SK-N-SH (cell line): Measurements from ENCODE around the gene AOAH. TPM values are rescaled to one million over a fixed set of nuclear protein-coding genes. Genes with fewer than 3 reads are reported as not detected.

Experiments
- CTCF ChIA-PET: fragments of 300-600, 350-600 bp; formaldehyde crosslinking; extraction: SDS; loops from one replicate; lab custom pipeline; 2021; lab: Yijun Ruan, JAX
- POLR2A ChIA-PET: fragments of 350-600 bp; sonication (Branson Sonifier 250); formaldehyde crosslinking; extraction: SDS; loops from one replicate; lab custom pipeline; 2020; ENCODE audit warnings: antibody characterized with exemption, inconsistent platforms; lab: Yijun Ruan, JAX
- DNase-seq: peaks from one replicate; pipeline ENCODE4 v3.0.0; 2012
- H2AFZ ChIP-seq: fragments of 200-600 bp; sonication (generic); 2 replicates; pipeline ENCODE4 v1.8.1; 2016; ENCODE audit warnings: antibody characterized with exemption, mild to moderate bottlenecking, low read depth
- H3F3A ChIP-seq: fragments of 200-600 bp; sonication (generic); replicated peaks from 2 replicates; pipeline ENCODE3; 2016; ENCODE audit warnings: antibody characterized with exemption, mild to moderate bottlenecking; ENCODE audit not compliant: insufficient read depth
- H3K27ac ChIP-seq, 2 experiments: fragments of 200-500 bp in 1 of 2; fragments of 200-600 bp in 1 of 2; sonication (Bioruptor generic) in 1 of 2; sonication (generic), shearing (Covaris generic) in 1 of 2; 2 replicates each; pipeline versions ENCODE4 v1.5.1 to v1.6.1; 2014 to 2016; ENCODE audit warnings: low read depth in 2 of 2, inconsistent platforms in 1 of 2, low read length in 1 of 2, mild to moderate bottlenecking in 1 of 2, mixed read lengths in 1 of 2
- H3K27me3 ChIP-seq: fragments of 200-600 bp; sonication (generic), shearing (Covaris generic); 2 replicates; pipeline ENCODE4 v1.6.1; 2016; ENCODE audit warnings: mixed run types; ENCODE audit not compliant: insufficient read depth
- H3K36me3 ChIP-seq, 2 experiments: fragments of 200-500 bp in 1 of 2; fragments of 200-600 bp in 1 of 2; sonication (Bioruptor generic) in 1 of 2; sonication (generic) in 1 of 2; replicated peaks in 1 of 2; 2 replicates each; pipeline versions ENCODE3 to v1.5.1; 2014 to 2016; ENCODE audit warnings: low read length in 1 of 2, mild to moderate bottlenecking in 1 of 2; ENCODE audit not compliant: insufficient read depth in 2 of 2, control insufficient read depth in 1 of 2
- H3K4me1 ChIP-seq, 2 experiments: fragments of 200-500 bp in 1 of 2; fragments of 200-600 bp in 1 of 2; sonication (Bioruptor generic) in 1 of 2; sonication (generic), shearing (Covaris generic) in 1 of 2; 2 replicates each; pipeline versions ENCODE4 v1.5.1 to v1.6.1; 2014 to 2016; ENCODE audit warnings: low read depth in 1 of 2, low read length in 1 of 2, mixed run types in 1 of 2; ENCODE audit not compliant: insufficient read depth in 2 of 2, control insufficient read depth in 1 of 2
- H3K4me2 ChIP-seq: fragments of 200-600 bp; sonication (generic), shearing (Covaris generic); 2 replicates; pipeline ENCODE4 v1.6.1; 2017; ENCODE audit warnings: mixed run types
- H3K4me3 ChIP-seq, 2 experiments: fragments of 200-500 bp in 1 of 2; fragments of 200-600 bp in 1 of 2; sonication (Bioruptor generic) in 1 of 2; sonication (generic), shearing (Covaris generic) in 1 of 2; 2 replicates each; pipeline versions ENCODE4 v1.5.1 to v1.8.1; 2014 to 2016; ENCODE audit warnings: low read depth in 2 of 2, inconsistent platforms in 1 of 2, low read length in 1 of 2, mild to moderate bottlenecking in 1 of 2, mixed read lengths in 1 of 2, moderate library complexity in 1 of 2
- H3K79me2 ChIP-seq: fragments of 200-600 bp; sonication (generic); 2 replicates; pipeline ENCODE4 v1.8.1; 2017; ENCODE audit warnings: mild to moderate bottlenecking; ENCODE audit not compliant: insufficient read depth
- H3K9ac ChIP-seq: fragments of 200-600 bp; sonication (generic); 2 replicates; pipeline ENCODE4 v1.6.1; 2017; ENCODE audit warnings: mixed run types
- H3K9me2 ChIP-seq: fragments of 200-600 bp; sonication (generic); 2 replicates; pipeline ENCODE4 v1.6.1; 2017; ENCODE audit warnings: mixed run types
- H3K9me3 ChIP-seq: fragments of 200-600 bp; sonication (generic); 2 replicates; pipeline ENCODE4 v1.6.1; 2017; ENCODE audit warnings: mixed run types, mild to moderate bottlenecking, moderate library complexity
- H4K20me1 ChIP-seq: fragments of 200-600 bp; sonication (generic); 2 replicates; pipeline ENCODE4 v1.6.1; 2017; ENCODE audit warnings: mild to moderate bottlenecking, mixed run types; ENCODE audit not compliant: insufficient read depth
- FOXJ3 ChIP-seq: sonication (generic); formaldehyde crosslinking; IDR thresholded peaks from 2 replicates; pipeline ENCODE4 v1.5.1; 2020; ENCODE audit warnings: mild to moderate bottlenecking, missing genetic modification reagents
- FOXM1 ChIP-seq: IDR thresholded peaks from 2 replicates; pipeline ENCODE4 v1.4.0; 2012; ENCODE audit warnings: low read depth, mild to moderate bottlenecking
- GATA2 ChIP-seq: sonication (generic); formaldehyde crosslinking; IDR thresholded peaks from 2 replicates; pipeline ENCODE4 v1.5.0; 2020; ENCODE audit warnings: mild to moderate bottlenecking, missing genetic modification reagents
- JUND ChIP-seq: IDR thresholded peaks from 2 replicates; pipeline ENCODE4 v1.4.0; 2012
- NRF1 ChIP-seq: IDR thresholded peaks from 2 replicates; pipeline ENCODE4 v1.6.1; 2012; ENCODE audit warnings: low read depth, mild to moderate bottlenecking, low read length
- RAD21 ChIP-seq: IDR thresholded peaks from 2 replicates; pipeline ENCODE4 v1.6.1; 2012; ENCODE audit warnings: mild to moderate bottlenecking, low read length
- RCOR1 ChIP-seq: fragments of 150-350 bp; IDR thresholded peaks from 2 replicates; pipeline ENCODE4 v1.6.1; 2017; ENCODE audit warnings: antibody characterized with exemption, low read length
- REST ChIP-seq: IDR thresholded peaks from 2 replicates; pipeline ENCODE4 v1.6.1; 2012; ENCODE audit warnings: mild to moderate bottlenecking, low read depth, low read length, moderate library complexity
- RFX5 ChIP-seq: IDR thresholded peaks from 2 replicates; pipeline ENCODE4 v1.6.1; 2012; ENCODE audit warnings: mild to moderate bottlenecking, improper control_type of control experiment, low read length
- RXRA ChIP-seq: IDR thresholded peaks from 2 replicates; pipeline ENCODE4 v1.4.0; 2012; ENCODE audit warnings: low read depth, mild to moderate bottlenecking, borderline replicate concordance
- SIN3A ChIP-seq: IDR thresholded peaks from 2 replicates; pipeline ENCODE4 v1.6.1; 2012; ENCODE audit warnings: low read depth, mild to moderate bottlenecking, low read length, moderate library complexity, borderline replicate concordance
- SMC3 ChIP-seq: IDR thresholded peaks from 2 replicates; pipeline ENCODE4 v1.6.1; 2012; ENCODE audit warnings: low read depth, low read length, improper control_type of control experiment
- TCF12 ChIP-seq: IDR thresholded peaks from 2 replicates; pipeline ENCODE4 v1.4.0; 2012
- TEAD4 ChIP-seq: IDR thresholded peaks from 2 replicates; pipeline ENCODE4 v1.4.0; 2012; ENCODE audit warnings: mild to moderate bottlenecking, borderline replicate concordance; ENCODE audit not compliant: insufficient read depth
- WGBS: methylation state at CpG from one replicate; pipeline ENCODE4 v1.1.6; 2017; ENCODE audit warnings: low lambda C conversion rate; 5-methylcytosine and 5-hydroxymethylcytosine counted together
- polyA plus RNA-seq, 3 experiments: library from polyadenylated mRNA; depleted of rRNA; stranded (reverse); fragments of >200 nt; gene quantifications; 2 replicates each; pipeline ENCODE4 v1.2.3, GENCODE V29; 2012
- TF ChIP-seq, protein P1 (sequence below): IDR thresholded peaks from 2 replicates; pipeline ENCODE4; 2012
- TF ChIP-seq, protein P2 (sequence below): IDR thresholded peaks from 2 replicates; pipeline ENCODE4 v1.4.0; 2012; ENCODE audit warnings: low read depth

The AOAH gene
- polyA plus RNA-seq, 1 of the 3 experiments (the other 2 are of a cell fraction): not detected

GRCh38 chr7:36682102-36682501 is 42.2 kb downstream of the AOAH start:
- WGBS: 66% methylated on average over 2 of the region's 2 CpGs
- no peak overlapping the region for H3K4me2 ChIP-seq
- no peak overlapping the region for H2AFZ ChIP-seq
- H3K27ac ChIP-seq: no peak overlapping the region
- no peak overlapping the region for H3K4me3 ChIP-seq
- H3K9ac ChIP-seq: no peak overlapping the region
- H4K20me1 ChIP-seq: no peaks in the 10 kb centered on the region
- H3F3A ChIP-seq: no peaks in the 10 kb centered on the region
- H3K9me3 ChIP-seq: no peaks in the 10 kb centered on the region; the same call in 1 of the 2 replicates
- no peaks in the 10 kb centered on the region for H3K27me3 ChIP-seq
- CTCF ChIA-PET: interaction anchor here (0.8 to 6.0 kb wide), 10 partner anchors 7 to 519 kb away, joined by 3 to 50 read pairs (median 5); no protein-coding TSS in a partner anchor
- DNase-seq: no peak
- no peaks in the 10 kb centered on the region for H3K36me3 ChIP-seq
- POLR2A ChIA-PET: no interaction called here
- H3K4me1 ChIP-seq: no peaks in the 10 kb centered on the region; a peak in 1 of 4 replicates
- TF ChIP-seq SMC3: no peak
- TF ChIP-seq RAD21: peak; percentile 54
- TF ChIP-seq FOXM1: no peak
- H3K79me2 ChIP-seq: no peaks in the 10 kb centered on the region
- H3K9me2 ChIP-seq: no peaks in the 10 kb centered on the region

DNA sequence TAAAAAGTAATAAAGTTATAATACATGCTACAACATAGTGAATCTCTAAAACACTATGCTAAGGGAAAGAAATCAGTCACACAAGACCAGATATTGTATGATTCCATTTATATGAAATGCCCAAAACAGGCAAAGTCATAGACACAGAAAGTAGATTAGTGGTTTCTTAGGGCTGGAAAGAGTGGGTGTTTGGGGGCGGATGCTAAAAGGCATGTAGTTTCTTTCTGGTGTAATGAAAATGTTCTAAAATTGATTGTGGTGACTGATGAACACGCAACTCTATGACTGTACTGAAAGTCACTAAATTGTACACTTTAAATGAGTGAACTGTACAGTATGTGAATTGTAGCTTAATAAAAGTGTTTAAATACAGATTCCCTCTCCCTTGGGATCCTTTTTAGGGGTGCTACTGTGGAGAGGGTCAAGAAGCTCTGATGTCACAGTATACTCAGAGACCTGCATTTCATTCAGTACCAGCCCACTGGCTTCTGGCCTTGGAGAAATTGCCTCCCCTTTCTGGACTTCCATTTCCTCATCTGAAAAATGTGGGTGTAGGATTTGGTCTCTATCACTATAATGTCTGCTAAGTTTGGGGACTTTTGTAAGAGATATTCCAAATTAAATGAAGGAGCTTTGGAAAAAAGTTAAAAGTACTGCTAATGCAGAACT is 46.4 kb downstream of the AOAH start:
- CTCF ChIA-PET: interaction anchor here (0.6 to 1.6 kb wide), 4 partner anchors 13 to 504 kb away, joined by 3 to 6 read pairs (median 3); no protein-coding TSS in a partner anchor

More for the DNA sequence above, 46.4 kb downstream of the AOAH start:
- no peak overlapping the region for H3K9ac ChIP-seq
- 58% methylated on average over 2 of the region's 2 CpGs for WGBS
- no peaks in the 10 kb centered on the region; the same call in 1 of the 2 replicates for H3K9me3 ChIP-seq
- H3K9me2 ChIP-seq: no peaks in the 10 kb centered on the region
- H3K27me3 ChIP-seq: no peaks in the 10 kb centered on the region; the same call in 1 of the 2 replicates
- peak overlapping the region in 1 of 2 experiments; percentile 17; a peak in 1 of 4 replicates for H3K27ac ChIP-seq
- POLR2A ChIA-PET: no interaction called here
- no peaks in the 10 kb centered on the region for H3F3A ChIP-seq
- H3K79me2 ChIP-seq: no peaks in the 10 kb centered on the region
- H2AFZ ChIP-seq: no peak overlapping the region
- H3K4me2 ChIP-seq: no peak overlapping the region
- TF ChIP-seq SMC3 (no peak), RAD21 (no peak), NRF1 (no peak), REST (no peak), RXRA (no peak), SIN3A (no peak), TCF12 (no peak), GATA2 (CRISPR knock-in tag) (no peak), TEAD4 (no peak), FOXJ3 (CRISPR knock-in tag) (no peak), JUND (no peak), RCOR1 (no peak), RFX5 (no peak)
- TF ChIP-seq, protein P1, sequence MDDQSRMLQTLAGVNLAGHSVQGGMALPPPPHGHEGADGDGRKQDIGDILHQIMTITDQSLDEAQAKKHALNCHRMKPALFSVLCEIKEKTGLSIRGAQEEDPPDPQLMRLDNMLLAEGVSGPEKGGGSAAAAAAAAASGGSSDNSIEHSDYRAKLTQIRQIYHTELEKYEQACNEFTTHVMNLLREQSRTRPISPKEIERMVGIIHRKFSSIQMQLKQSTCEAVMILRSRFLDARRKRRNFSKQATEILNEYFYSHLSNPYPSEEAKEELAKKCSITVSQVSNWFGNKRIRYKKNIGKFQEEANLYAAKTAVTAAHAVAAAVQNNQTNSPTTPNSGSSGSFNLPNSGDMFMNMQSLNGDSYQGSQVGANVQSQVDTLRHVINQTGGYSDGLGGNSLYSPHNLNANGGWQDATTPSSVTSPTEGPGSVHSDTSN: no peak
- TF ChIP-seq, protein P2, sequence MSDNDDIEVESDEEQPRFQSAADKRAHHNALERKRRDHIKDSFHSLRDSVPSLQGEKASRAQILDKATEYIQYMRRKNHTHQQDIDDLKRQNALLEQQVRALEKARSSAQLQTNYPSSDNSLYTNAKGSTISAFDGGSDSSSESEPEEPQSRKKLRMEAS: no peak
- DNase-seq: no peak
- no peaks in the 10 kb centered on the region for H4K20me1 ChIP-seq
- no peaks in the 10 kb centered on the region for H3K36me3 ChIP-seq
- no peak overlapping the region for H3K4me3 ChIP-seq
- H3K4me1 ChIP-seq: no peaks in the 10 kb centered on the region; a peak in 1 of 4 replicates
